HG03066 (cell line): ENCODE results near the gene RLN3.

Experiments used
- ATAC-seq: cut with Tn5 transposase; IDR thresholded peaks from one replicate; pipeline ENCODE4 v1.9.1; 2021; ENCODE audit warnings: low read depth; ENCODE audit not compliant: unreplicated experiment

Gene RLN3

DNA sequence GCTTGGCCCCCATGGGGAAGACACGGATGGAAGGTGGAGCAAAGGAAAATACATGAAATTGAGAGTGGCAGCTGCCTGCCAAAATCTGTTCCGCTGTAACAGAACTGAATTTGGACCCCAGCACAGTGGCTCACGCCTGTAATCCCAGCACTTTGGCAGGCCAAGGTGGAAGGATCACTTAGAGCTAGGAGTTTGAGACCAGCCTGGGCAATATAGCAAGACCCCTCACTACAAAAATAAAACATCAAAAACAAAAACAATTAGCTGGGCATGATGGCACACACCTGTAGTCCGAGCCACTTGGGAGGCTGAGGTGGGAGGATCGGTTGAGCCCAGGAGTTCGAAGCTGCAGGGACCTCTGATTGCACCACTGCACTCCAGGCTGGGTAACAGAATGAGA lies 24.5 kb downstream of the RLN3 start:
- no peak for ATAC-seq

DNA sequence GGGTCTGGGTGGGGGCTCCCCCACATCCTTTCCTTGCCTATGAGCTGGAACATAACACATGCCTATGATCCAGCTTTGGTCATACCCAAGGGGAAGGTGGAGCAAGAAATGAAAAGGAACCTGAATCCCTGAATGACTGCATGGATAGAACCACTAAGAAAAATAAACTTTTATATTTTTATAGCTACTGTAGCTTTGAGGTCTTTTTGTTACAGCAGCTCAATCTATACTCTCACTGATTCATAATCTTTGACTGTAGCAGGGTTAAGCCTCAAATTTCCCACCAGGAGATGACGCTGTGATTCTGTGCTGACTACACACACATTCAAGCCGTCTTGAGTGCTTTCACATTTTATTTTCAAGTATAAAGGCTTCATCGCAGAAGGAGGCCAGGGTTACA lies 25.1 kb downstream of the RLN3 start:
- ATAC-seq: no peak

DNA sequence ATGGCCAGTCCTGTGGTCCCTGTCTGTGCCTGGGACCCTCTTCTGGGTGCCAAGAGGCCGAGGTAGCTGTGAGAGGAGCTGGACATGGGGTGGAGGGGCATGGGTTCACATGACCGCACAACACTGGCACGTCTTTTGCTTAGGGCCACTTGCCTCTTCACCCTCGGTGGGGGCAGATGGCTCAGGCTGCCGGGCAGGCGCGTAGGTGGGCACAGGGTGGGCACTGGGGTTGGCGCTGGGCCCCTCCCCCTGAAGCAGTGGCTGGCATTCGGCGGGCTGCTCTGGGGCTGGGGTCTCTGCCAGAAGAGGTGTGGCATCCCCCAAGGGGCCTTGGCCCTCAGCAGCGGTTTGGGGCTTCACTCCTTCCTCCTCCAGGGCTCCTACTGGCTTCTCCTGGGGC lies 25.6 kb downstream of the RLN3 start:
- ATAC-seq: no peak

DNA sequence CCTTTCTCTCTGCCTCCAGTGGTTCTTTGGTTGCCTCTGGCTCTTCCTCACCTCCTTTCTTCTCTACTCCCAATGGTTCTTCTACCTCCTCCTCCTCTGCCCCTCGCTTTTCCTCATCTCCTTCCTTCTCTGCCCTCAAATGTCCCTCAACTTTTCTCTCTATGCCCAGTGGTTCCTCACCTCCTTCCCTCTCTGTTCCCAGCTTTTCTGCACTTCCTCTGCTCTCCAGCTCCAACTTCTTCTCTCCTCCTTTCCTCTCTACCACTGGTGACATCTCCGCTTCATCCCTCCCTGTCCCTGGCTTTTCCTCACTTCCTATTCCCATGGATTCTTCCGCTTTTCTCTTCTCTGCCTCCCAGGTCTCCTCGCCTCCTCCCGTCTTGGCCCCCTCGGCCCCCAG lies 26.2 kb downstream of the RLN3 start:
- ATAC-seq: no peak

DNA sequence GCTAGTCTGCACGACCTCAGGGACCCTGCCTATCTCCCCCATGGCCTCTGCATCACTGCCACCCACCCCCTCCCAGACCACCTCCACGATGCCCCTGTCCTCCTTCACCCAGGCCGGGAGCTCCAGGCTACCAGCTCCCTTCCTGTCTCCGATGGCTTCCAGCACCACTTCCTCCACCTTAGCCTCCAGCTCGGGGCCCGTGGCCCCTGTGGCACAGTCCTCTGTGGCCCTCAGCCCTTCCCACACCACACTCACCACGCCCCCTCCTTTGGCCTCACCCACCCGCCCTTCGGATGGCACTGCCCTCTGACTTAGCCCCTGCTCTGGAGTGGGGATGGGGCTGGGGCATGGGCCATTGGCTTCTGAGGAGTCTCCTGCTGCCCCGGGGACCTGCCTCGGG lies 26.8 kb downstream of the RLN3 start:
- no peak for ATAC-seq

DNA sequence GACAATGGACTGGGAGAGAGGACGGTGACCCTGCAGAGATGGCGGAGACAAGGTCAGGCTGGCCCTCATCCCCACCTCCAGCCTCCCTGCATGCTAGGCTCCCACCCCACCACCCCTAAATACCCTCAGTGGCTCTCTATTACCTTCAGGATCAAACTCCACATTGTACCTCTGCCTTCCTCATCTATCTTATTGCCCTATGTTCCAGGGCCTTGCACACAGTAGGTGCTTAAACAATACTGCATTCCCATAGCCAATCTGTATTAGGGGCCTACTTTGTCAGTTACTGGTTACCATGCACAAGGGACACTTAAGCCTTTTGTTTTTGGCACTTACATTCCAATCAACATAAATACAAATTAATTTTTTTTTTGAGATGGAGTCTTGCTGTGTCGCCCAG lies 27.4 kb downstream of the RLN3 start:
- ATAC-seq: no peak

DNA sequence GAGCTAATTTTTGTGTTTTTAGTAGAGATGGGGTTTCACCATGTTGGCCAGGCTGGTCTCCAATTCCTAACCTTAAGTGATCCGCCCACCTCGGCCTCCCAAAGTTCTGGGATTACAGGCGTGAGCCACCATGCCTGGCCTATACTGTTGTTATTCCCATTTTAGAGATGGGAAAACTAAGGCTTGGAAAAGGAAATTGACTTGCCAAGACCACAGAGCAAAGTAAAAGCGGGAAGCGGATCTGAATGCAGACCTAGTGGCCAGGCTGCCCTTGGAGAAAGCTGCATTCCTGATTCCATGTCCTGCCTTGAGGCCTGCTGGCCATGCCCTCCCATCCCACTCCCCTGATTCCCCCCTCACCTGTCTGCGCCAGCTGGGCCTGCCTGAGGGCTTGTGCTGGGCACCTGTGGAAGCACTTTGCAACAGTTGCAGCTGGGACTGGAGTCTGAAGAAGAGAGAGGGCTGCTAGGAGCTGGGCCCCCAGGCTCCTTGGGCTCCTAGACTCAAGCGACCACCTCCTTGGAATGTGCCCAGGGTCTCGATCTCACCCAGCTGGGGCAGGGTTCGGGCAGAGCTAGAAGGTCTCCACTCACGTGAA lies 28.2 kb downstream of the RLN3 start:
- ATAC-seq: no peak

DNA sequence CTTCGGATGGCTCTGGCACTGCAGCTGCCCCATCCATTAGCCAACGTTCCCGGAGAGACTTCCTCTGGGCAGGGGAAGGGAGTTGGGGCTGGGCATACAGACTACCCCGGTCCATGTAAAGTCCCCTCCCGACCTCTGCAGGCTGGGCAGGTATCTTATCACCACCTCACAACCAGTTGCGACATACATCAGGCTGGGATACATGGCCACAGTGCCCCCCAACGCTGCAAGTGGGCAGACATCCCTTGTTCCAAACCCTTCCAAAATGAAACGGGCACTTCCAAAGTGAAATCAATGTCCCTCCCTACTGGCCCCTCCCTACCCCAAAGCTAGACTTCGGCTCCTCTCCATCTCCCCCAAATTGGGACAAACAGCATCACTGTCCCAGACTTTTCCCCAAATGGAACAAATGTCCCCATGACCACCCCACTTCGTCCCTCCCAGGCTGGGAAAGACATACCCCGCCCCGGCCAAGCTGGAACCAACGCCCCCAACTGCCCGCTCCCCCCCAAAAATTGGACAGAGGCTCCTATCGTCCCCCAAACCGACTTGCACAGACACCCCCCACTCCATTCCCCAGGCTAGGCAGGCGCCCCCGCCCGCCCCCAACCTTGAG lies 28.9 kb downstream of the RLN3 start:
- no peak for ATAC-seq

DNA sequence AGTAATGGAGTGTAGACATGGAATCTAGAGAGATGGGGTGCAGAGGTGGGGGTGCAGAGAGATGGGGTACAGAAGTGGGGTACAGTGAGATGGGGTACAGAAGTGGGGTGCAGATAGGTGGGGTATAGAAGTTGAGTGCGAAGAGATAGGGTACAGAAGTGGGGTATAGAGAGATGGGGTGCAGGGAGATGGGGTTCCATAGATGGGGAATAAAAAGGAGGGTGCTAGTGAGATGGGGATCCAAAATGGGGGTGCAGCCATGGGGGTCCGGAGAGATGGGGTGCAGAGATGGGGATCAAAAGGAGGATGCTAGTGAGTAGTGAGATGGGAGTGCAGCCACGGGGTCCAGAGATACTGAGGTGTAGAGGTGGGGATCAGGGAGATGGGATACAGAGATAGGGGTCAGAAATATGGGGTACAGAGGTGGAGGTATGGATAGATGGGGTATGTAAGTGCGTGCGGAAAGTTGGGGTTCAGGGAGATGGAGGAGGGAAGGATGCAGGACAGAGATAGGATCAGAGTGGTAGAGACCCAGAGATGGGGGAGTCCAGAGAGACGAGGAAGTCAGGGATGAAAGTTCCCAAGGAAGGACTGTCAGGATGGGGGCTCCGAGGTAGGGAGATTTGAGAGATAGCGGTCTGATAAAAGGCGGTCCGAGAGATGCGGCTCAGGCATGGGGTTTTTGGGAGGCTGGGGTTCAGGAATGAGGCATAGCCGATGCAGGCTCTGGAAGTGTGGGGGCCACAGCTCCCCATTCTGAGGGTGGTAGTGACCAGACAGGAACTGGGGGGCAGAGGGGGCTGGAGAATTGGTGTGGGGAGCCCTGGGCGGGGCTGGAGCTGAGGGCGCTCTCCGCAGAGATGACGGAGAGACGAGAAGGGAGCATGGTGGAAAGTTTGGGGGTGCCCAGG lies 30.5 kb downstream of the RLN3 start:
- ATAC-seq: no peak

DNA sequence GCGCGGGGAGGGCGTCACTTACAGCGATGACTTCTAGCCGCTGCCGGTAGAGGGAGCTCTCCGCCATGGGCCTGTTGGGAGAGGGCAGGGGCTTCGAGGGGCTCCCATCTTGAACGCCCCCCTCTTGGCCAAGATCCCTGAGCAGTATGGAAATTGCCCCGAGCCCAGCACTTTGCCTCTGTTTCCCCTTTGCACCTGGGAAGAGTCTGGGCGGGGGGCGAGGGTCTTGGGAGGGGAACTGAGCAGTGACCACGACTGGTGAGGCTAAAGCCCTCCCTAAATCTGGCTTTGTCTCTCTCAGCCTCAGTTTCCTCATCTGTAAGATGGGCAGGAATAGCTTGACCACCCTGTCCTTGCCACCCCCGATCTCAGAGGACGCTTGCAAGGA lies 31.1 kb downstream of the RLN3 start:
- no peak for ATAC-seq

DNA sequence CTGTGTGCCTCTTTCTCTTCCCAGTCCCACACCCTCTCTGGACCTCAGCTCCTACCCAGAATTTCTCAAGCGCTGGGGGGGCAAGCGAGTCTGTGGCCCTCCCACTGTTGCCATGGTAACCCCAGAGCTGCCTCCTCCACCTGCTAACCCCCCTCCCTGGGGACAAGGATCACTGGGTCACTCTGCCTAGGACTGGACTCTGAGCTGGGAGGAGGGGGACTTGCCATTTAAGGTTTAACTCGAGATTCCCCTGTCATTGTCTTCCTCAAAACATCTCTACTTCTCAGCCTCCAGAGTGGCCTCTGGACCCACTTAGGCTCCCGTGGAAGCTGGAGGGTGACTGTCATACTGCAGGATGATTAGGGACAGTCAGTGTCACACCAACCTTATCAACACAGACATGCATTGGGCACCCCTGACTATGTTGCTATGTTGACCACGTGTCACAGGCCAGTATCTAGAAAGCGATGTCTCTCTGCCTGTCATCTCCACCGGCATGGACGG lies 31.8 kb downstream of the RLN3 start:
- ATAC-seq: no peak

DNA sequence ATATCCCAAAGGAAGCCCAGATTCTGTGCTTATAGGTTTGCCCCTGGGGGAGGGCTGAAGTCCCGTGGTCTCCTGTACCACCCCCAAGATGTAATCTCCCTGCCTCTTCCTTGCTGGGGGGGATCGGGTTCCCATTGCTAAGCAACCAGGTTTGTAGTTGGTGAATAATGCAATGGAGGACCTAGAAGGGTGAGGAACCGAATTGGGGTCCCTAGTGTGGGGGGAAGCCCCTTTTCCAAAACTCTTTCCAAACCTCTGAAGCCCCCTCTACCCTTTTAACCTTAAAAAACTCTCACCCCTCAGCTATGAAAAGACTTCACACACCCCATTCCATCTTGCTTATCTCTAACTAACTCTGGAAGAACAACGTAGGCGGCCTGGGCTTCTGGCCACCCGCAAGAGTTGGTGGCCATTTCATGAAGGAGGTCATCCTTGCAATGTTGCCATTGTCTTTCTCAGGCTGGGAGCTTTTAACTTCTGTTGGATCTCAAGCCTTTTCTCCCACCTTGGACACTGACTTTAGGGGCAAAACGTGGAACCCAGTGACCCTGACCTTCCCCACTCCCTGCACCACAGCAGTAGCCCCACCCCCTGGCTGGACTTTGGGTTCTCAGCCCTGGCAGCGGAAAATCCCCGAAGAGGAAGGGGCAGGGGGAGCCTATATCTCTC lies 33.3 kb downstream of the RLN3 start:
- no peak for ATAC-seq

DNA sequence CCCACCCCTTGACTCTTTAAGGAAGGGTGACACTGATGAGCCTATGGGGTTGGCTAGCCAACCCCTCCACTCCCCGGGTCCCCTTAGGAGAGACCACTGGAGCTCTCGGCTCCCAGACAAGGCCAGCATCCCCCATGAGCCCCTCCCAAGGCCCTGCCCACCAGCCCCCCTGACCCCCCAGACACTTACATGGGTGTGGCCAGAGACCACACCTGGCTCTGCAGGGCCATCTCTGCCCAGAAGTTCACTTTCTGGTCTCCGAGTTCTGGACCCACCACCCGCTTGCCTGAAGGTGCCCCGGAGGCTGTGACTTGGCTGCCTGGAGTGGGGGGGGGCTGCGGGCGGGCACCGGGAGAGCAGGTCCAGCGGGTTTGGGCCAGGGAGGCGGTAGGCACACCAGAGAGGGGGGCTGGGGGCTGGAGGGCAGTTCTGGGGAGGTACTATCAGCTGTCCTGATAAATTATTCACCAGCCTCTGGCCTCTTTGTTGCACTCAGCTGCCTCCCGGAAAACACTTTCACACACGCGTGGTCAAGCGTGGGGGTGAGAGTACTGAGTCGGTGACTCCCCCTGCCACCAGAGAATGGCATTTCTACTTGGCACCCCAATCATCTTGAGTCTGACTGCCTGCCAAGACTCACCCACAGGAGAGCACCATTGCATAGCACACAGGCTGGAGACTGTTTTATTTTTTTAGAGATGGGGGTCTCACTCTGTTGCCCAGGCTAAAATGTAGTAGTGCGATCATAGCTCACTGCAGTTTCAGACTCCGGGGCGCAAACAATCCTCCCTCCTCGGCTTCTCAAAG lies 34.0 kb downstream of the RLN3 start, which contains the start of gene PALM3:
Gene PALM3 (minus strand): TSS at position 326 of the 807 bp plus-strand sequence. CDS start 96 bp downstream, at position 230.
- ATAC-seq: no peak

DNA sequence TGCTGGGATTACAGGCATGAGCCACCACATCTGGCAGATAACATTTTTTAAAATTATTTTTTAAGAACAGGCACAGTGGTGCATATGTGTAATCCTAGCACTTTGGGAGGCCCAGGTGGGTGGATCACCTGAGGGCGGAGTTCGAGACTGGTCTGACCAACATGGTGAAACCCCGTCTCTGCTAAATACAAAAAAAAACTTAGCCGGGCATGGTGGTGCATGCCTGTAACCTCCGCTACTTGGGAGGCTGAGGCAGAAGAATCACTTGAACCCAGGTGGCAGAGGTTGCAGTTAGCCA lies 34.6 kb downstream of the RLN3 start:
- no peak for ATAC-seq

DNA sequence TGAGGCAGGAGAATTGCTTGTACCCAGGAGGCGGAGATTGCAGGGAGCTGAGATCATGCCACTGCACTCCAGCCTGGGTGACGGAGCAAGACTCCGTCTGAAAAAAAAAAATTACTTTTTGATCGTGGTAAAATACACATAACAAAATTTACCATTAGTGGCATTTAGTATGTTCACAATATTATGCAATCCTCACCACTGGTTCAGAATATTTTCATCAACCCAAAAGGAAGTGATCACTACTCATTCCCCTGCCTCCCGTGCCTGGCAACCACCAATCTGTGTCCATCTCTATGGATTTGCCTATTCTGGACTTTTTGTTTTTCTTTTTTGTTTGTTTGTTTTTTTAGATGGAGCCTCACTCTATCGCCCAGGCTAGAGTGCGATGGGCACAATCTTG lies 35.2 kb downstream of the RLN3 start:
- ATAC-seq: no peak

DNA sequence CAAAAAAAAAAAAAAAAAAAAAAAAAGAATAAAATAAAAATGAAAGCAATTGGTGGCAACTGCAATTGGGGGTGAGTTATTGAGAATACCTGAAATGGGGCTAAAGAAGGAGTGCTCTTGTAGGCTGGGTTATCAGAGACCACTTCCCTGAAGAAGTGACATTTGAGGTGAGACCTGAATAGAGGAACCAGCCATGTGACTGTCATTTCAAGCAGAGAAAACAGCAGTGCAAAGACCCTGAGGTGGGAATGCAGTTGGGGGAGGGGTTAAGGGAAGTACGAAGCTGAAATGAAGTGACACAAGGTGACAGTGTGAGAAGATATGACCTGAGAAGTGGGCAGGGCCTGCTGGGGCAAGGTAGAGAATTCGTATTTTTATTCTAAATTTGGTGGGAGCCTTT lies 38.2 kb downstream of the RLN3 start:
- ATAC-seq: no peak

DNA sequence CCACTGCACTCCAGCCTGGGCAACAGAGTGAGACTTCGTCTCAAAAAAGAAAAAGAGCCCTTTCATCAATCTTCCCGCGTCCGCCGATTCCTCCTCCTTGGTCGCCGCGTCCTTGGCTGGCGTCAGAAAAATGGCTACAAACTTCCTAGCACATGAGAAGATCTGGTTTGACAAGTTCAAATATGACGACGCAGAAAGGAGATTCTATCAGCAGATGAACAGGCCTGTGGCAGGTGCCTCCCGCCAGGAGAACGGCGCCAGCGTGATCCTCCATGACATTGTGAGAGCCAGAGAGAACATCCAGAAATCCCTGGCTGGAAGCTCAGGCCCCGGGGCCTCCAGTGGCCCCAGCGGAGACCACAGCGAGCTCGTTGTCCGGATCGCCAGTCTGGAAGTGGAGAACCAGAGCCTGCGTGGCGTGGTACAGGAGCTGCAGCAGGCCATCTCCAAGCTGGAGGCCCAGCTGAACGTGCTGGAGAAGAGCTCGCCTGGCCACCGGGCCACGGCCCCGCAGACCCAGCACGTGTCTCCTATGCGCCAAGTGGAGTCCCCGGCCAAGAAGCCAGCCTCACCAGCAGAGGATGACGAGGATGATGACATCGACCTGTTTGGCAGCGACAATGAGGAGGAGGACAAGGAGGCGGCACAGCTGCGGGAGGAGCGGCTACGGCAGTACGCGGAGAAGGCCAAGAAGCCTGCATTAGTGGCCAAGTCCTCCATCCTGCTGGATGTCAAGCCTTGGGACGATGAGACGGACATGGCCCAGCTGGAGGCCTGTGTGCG lies 42.5 kb downstream of the RLN3 start:
- ATAC-seq: no peak

DNA sequence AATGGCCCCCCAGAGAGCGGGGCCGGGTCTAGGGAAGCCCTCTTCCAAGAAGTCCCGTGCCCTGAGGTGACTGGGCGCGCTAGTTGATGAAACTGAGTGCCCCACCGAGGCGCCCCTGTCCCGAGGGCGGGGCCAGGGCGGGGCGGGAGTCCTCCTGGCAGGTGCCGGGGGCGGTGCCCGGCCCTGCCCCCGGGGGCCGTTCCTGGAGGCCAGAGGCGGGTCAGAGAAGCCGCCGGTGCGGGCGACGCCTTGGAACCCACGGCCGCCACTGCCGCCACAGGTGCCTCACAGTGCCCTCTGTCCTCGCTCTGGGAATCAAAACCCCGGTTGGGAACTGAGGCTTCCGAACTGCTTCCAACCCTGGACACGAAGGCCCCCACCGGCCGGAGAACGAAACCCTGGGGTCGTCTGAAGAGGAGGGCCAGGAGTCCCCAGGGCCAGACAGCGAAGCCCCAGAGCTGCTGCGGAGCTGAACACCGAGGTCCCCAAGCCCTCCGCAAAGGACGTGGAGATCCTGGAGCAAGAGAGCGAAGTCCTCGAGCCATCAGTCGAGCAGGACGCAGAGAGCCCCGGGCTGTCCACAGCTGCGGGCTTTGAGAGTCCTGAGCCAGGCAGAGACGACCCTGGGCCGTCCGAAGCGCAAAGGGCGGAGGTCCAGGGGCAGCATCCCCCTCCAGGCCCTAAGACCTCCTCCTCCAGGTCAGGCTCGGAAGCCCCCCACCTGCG lies 44.8 kb downstream of the RLN3 start, which contains the start of gene MISP3:
Gene MISP3 (plus strand): TSS at position 252 of the 726 bp plus-strand sequence. CDS start 524 bp downstream, outside the sequence.
- no peak for ATAC-seq
